AG09319 (cell line): ENCODE results near the gene GATA1.

ENCODE experiments used
- DNase-seq: peaks from one replicate; pipeline ENCODE4 v3.0.0-alpha.2; 2010; ENCODE audit warnings: low read depth; ENCODE audit errors: extremely low read depth
- CTCF ChIP-seq: IDR thresholded peaks from 2 replicates; pipeline ENCODE4 v1.5.1; 2011; ENCODE audit warnings: low read depth, mild to moderate bottlenecking, inconsistent platforms, low read length, moderate library complexity

The GATA1 gene

DNA sequence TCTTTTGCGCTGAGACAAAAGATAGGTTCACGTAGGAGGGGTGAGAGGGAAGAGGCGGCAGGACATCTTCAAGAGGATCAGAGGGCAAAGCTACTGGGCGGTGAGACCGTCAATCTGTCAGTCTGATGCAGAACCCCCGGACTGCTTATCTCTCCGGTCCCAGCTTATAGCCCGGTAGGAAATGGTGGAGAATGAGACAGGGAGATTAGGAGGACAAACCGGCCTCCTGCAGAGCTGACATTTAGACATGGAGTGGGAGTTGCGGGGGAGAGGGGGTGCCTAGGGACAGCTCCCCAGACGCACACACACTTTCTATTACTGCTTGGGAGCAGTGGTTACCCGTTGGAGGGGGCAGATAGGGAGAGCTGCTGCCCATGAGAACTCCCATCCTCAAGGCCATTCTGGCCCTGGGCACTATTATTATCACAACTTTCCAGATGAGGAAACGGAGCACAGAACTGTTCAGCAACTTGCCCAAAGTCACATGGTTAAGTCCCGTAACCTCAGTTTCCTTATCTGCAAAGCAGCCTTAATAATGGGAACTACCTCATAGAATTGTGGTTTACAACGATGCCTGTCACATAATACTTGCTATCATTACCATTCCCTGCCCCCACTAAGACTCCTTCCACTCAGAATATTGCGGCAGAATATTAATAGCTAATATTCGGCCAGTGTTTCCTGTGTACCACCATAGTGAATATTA lies 14.3 kb downstream of the GATA1 start:
- no peak for TF ChIP-seq CTCF
- DNase-seq = no peak

- no peak for TF ChIP-seq CTCF
- DNase-seq = peak; percentile 95
These were observed 15.1 kb downstream of the GATA1 start, which contains the start of gene HDAC6 for GRCh38 chrX:48801280-48802088. TSS of gene HDAC6 (plus strand) at chrX:48802067. CDS start at chrX:48802693, 626 bp downstream.

GRCh38 chrX:48802089-48802904 lies 15.9 kb downstream of the GATA1 start:
- TF ChIP-seq CTCF = no peak
- DNase-seq = peak; percentile 27

- no peak for DNase-seq
- TF ChIP-seq CTCF = no peak
These were observed 16.5 kb downstream of the GATA1 start for GRCh38 chrX:48802905-48803200.

DNA sequence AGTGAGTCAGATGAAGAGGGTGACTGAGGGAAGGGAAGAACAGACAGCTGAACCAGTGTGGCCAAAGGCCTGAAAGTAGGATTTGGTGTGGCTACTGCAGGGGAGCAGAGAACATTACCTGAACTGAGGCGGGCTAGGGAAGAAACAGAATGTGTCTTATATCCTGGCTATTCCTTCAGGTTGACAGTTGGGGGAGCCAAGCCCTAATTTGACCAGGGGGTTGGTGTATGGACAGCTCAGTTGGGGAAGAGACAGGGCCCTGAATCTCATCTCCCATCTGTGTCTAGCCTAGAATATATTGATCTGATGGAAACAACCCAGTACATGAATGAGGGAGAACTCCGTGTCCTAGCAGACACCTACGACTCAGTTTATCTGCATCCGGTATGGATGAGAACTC lies 19.7 kb downstream of the GATA1 start:
- DNase-seq = no peak
- TF ChIP-seq CTCF = no peak

DNA sequence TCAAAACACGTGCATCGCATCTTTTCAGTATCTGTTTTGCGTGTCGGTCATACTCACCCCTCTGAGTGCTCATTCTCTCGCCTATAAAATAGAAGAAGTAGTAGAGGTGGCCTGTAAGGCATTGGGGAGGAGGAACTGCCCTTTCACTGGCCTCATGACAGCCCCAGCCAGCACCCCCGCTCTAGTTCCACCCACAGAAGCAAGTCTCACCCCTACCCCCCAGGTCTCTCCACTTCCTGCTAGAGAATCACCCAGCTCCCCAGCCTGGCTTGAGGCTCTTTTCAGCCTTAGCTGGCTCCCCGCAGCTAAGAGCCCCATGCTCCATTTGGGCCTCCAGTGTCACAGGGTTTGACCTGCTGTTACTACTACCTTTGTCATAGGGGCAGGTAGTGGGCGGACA lies 27.3 kb downstream of the GATA1 start:
- no peak for TF ChIP-seq CTCF
- no peak for DNase-seq

DNA sequence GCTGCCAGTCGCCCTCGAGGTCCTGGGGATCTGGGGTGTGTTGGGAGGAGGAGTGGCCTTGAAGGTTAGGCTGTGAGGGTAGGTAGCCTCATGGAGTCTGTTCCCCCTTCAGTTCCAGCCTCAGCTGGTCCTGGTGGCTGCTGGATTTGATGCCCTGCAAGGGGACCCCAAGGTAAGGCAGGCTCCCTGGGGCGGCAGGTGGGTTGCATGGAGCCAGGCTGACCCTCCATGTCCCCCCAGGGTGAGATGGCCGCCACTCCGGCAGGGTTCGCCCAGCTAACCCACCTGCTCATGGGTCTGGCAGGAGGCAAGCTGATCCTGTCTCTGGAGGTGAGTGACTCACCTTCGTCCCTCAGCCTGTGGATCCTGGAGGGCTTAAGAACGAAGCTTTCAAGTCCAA lies 28.3 kb downstream of the GATA1 start:
- DNase-seq = no peak
- no peak for TF ChIP-seq CTCF
